Testis (tissue), 2 donors: Measurements from ENCODE around the gene NSRP1.

Experiments
- CTCF ChIP-seq, 3 experiments: fragments of 450-650 bp in 2 of 3; fragments of 200-600 bp in 1 of 3; sonication (generic) in 1 of 3; IDR thresholded peaks; one replicate each; pipeline ENCODE4 v1.5.1; 2016 to 2019; ENCODE audit warnings: antibody characterized with exemption in 3 of 3, mild to moderate bottlenecking in 2 of 3, moderate library complexity in 1 of 3
- POLR2A ChIP-seq: fragments of 450-650 bp; IDR thresholded peaks from one replicate; pipeline ENCODE4 v1.6.1; 2017; ENCODE audit warnings: antibody characterized with exemption, mild to moderate bottlenecking, moderate library complexity

- TF ChIP-seq CTCF (IDR thresholded peaks at IDR 0.05): no peak
- TF ChIP-seq POLR2A: no peak
These were observed 16.6 kb downstream of the NSRP1 start for GRCh38 chr17:30133197-30133596.
